GM12878 (cell line): ENCODE results near the gene CAPN9. TPM values are rescaled to one million over a fixed set of nuclear protein-coding genes. Genes with fewer than 3 reads are reported as not detected.

Source experiments
- ATAC-seq: fragments of 200-7000 bp; cut with Tn5 transposase; 3 replicates; pipeline ENCODE4 v1.9.1; 2020; ENCODE audit warnings: mild to moderate bottlenecking, moderate library complexity
- BruUV-seq: library from RNA; stranded (reverse); fragments of 400-500 nt; replicated peaks from 2 replicates; lab custom pipeline; 2021; lab: Mats Ljungman, UMichigan
- CTCF ChIA-PET: fragments of 300-600 bp; sonication (Branson Sonifier 250); formaldehyde crosslinking; extraction: SDS; loops from one replicate; lab custom pipeline; 2021; ENCODE audit warnings: inconsistent platforms; lab: Yijun Ruan, JAX
- POLR2A ChIA-PET: fragments of 350-600 bp; formaldehyde crosslinking; extraction: SDS; loops from one replicate; lab custom pipeline; 2021; ENCODE audit warnings: inconsistent platforms; lab: Charles Lee
- RAD21 ChIA-PET: fragments of 300-600 bp; sonication (Branson Sonifier 250); formaldehyde crosslinking; loops from one replicate; lab custom pipeline; 2023; ENCODE audit warnings: antibody characterized with exemption; ENCODE audit not compliant: unreplicated experiment; lab: Charles Lee
- SMC1A ChIA-PET: fragments of 300-600 bp; sonication (Branson Sonifier 250); formaldehyde crosslinking; loops from one replicate; lab custom pipeline; 2023; ENCODE audit not compliant: unreplicated experiment, uncharacterized antibody; lab: Charles Lee
- DNase-seq: peaks from one replicate; pipeline ENCODE4 v3.0.0-alpha.2; 2011; ENCODE audit warnings: low read depth, low spot score
- FAIRE-seq: peaks from 3 replicates; lab custom pipeline; 2011; peaks lifted over from hg19 to GRCh38; lab: Jason Lieb, UNC
- H2AFZ ChIP-seq: 2 replicates; pipeline ENCODE4 v1.6.0; 2011; ENCODE audit warnings: low read depth, low read length, control low read depth; ENCODE audit not compliant: control insufficient read depth
- H3K27ac ChIP-seq: 2 replicates; pipeline ENCODE4 v1.5.1; 2011; ENCODE audit warnings: control low read depth; ENCODE audit not compliant: control insufficient read depth, insufficient read depth
- H3K27me3 ChIP-seq, 2 experiments: replicated peaks in 1 of 2; 2 replicates each; pipeline versions ENCODE4 v1.6.0 to v1.6.1; 2011; ENCODE audit warnings: low read length in 1 of 2; ENCODE audit not compliant: control insufficient read depth in 2 of 2, insufficient read depth in 2 of 2
- H3K36me3 ChIP-seq, 2 experiments: 2 replicates each; pipeline ENCODE4 v1.5.1; 2011; ENCODE audit warnings: low read length in 1 of 2; ENCODE audit not compliant: control insufficient read depth in 2 of 2, insufficient read depth in 2 of 2
- H3K4me1 ChIP-seq: 2 replicates; pipeline ENCODE4 v1.6.1; 2011; ENCODE audit warnings: mild to moderate bottlenecking, low read length, moderate library complexity, mixed read lengths; ENCODE audit not compliant: control insufficient read depth, insufficient read depth
- H3K4me2 ChIP-seq: 2 replicates; pipeline ENCODE4 v1.6.0; 2011; ENCODE audit warnings: control low read depth; ENCODE audit not compliant: control insufficient read depth, insufficient read depth
- H3K4me3 ChIP-seq: fragments of 200-600 bp; sonication (generic); 2 replicates; pipeline ENCODE4 v1.5.1; 2016
- H3K79me2 ChIP-seq: 2 replicates; pipeline ENCODE4 v1.6.0; 2011; ENCODE audit warnings: low read length; ENCODE audit not compliant: control insufficient read depth, insufficient read depth
- H3K9ac ChIP-seq: 2 replicates; pipeline ENCODE4 v1.8.0; 2011; ENCODE audit warnings: low read length, control low read depth, mixed read lengths; ENCODE audit not compliant: control insufficient read depth, insufficient read depth
- H3K9me3 ChIP-seq: replicated peaks from 3 replicates; pipeline ENCODE4 v1.5.1; 2011; ENCODE audit warnings: mild to moderate bottlenecking, low read length; ENCODE audit not compliant: control insufficient read depth, insufficient read depth
- H4K20me1 ChIP-seq: 2 replicates; pipeline ENCODE4 v1.6.0; 2011; ENCODE audit not compliant: control insufficient read depth, insufficient read depth
- ATF7 ChIP-seq: fragments of 450-650 bp; IDR thresholded peaks from 2 replicates; pipeline ENCODE4 v1.6.1; 2016; ENCODE audit warnings: low read depth, mild to moderate bottlenecking
- BRCA1 ChIP-seq: IDR thresholded peaks from 2 replicates; pipeline ENCODE4 v1.6.1; 2011; ENCODE audit warnings: low read depth, low read length, improper control_type of control experiment
- ESRRA ChIP-seq: IDR thresholded peaks from 2 replicates; pipeline ENCODE4 v1.6.1; 2012; ENCODE audit warnings: mild to moderate bottlenecking, low read length, improper control_type of control experiment
- HDAC2 ChIP-seq: fragments of 200-600 bp; sonication (generic); IDR thresholded peaks from 2 replicates; pipeline ENCODE4 v1.6.1; 2017
- IKZF2 ChIP-seq, 2 experiments: fragments of 450-650 bp; IDR thresholded peaks; 2 replicates each; pipeline ENCODE4 v1.6.1; 2017; ENCODE audit warnings: mild to moderate bottlenecking in 2 of 2, moderate library complexity in 2 of 2
- KLF5 ChIP-seq: fragments of 450-650 bp; IDR thresholded peaks from 2 replicates; pipeline ENCODE4 v1.6.1; 2014; ENCODE audit warnings: mild to moderate bottlenecking; ENCODE audit not compliant: partially characterized antibody
- NRF1 ChIP-seq: conservative IDR thresholded peaks from 2 replicates; pipeline ENCODE4 v1.6.1; 2011; ENCODE audit warnings: mild to moderate bottlenecking, low read depth, low read length, improper control_type of control experiment
- PAX8 ChIP-seq: fragments of 450-650 bp; IDR thresholded peaks from 2 replicates; pipeline ENCODE4 v1.6.1; 2017; ENCODE audit warnings: mild to moderate bottlenecking, moderate library complexity
- RUNX3 ChIP-seq: IDR thresholded peaks from 2 replicates; pipeline ENCODE4 v1.6.1; 2012; ENCODE audit warnings: low read length, inconsistent platforms
- SMAD5 ChIP-seq: IDR thresholded peaks from 2 replicates; pipeline ENCODE4 v1.6.1; 2016; ENCODE audit warnings: antibody characterized with exemption, low read depth
- SPI1 ChIP-seq: IDR thresholded peaks from 2 replicates; pipeline ENCODE4 v1.6.1; 2011; ENCODE audit warnings: low read depth, mild to moderate bottlenecking, low read length, moderate library complexity, borderline replicate concordance; ENCODE audit not compliant: insufficient read depth
- TARDBP ChIP-seq: IDR thresholded peaks from 2 replicates; pipeline ENCODE4 v1.6.1; 2016; ENCODE audit warnings: borderline replicate concordance
- TCF7 ChIP-seq: IDR thresholded peaks from 2 replicates; pipeline ENCODE4 v1.6.1; 2014; ENCODE audit warnings: antibody characterized with exemption, borderline replicate concordance
- WGBS: methylation state at CpG from one replicate; pipeline ENCODE4 v1.1.6; 2016; ENCODE audit warnings: low lambda C conversion rate; ENCODE audit not compliant: insufficient replicate concordance, insufficient coverage; ENCODE audit errors: missing lambda C conversion rate; 5-methylcytosine and 5-hydroxymethylcytosine counted together
- in situ Hi-C: fragments of 300-500 bp; cut with MboI; formaldehyde crosslinking; loops from 9 replicates; pipeline ENCODE4 v1.14.3; 2018; ENCODE audit warnings: mixed read lengths
- intact Hi-C: fragments of 100-400 bp; cut with micrococcal nuclease; formaldehyde crosslinking; loops from one replicate; pipeline ENCODE4 v1.14.2; 2022; ENCODE audit not compliant: unreplicated experiment
- polyA plus RNA-seq, 11 experiments: library from polyadenylated mRNA; depleted of rRNA in 4 of 11; unstranded in 6 of 11; stranded (reverse) in 5 of 11; fragments of >200 nt; fragmentation: Nextera tagmentation in 4 of 11; fragmentation: Illumina TruSeq in 1 of 11; extraction: Ambion mirVana in 4 of 11; extraction: Trizol in 1 of 11; gene quantifications; 1 replicate in 1 of 11; 2 replicates in 10 of 11; pipeline versions ENCODE4 v1.2.1 to v1.2.3, GENCODE V29; 2011 to 2016; ENCODE audit warnings: inconsistent platforms in 2 of 11, missing spikeins in 2 of 11, low read depth in 1 of 11
- total RNA-seq, 4 experiments: library from RNA; depleted of rRNA in 3 of 4; stranded (reverse); fragments of >200 nt in 3 of 4; fragmentation: Illumina TruSeq in 1 of 4; extraction: Trizol in 1 of 4; gene quantifications; 2 replicates each; pipeline versions ENCODE4 v1.2.1 to v1.2.3, GENCODE V29; 2013 to 2021
- TF ChIP-seq, protein P1 (sequence below): IDR thresholded peaks from 2 replicates; pipeline ENCODE4 v1.6.1; 2011; ENCODE audit warnings: mild to moderate bottlenecking, low read depth, low read length, moderate library complexity; ENCODE audit not compliant: insufficient replicate concordance
- TF ChIP-seq, protein P2 (sequence below): fragments of 450-650 bp; IDR thresholded peaks from 2 replicates; pipeline ENCODE4 v1.6.1; 2016; ENCODE audit warnings: mild to moderate bottlenecking

The CAPN9 gene
- total and polyA plus RNA-seq, 10 of the 15 experiments (the other 5 are each of a cell fraction or from before 2014, with no cell fraction given): not detected

- Histone ChIP-seq H2AFZ (no peak overlapping the region), H3K27me3 (no peaks in the 10 kb centered on the region; a peak in 1 of 4 replicates), H3K4me3 (no peak overlapping the region), H3K9ac (no peak overlapping the region), H3K27ac (no peak overlapping the region), H3K4me1 (no peaks in the 10 kb centered on the region), H3K79me2 (no peaks in the 10 kb centered on the region), H3K36me3 (no peaks in the 10 kb centered on the region), H4K20me1 (no peaks in the 10 kb centered on the region), H3K9me3 (no peaks in the 10 kb centered on the region), H3K4me2 (no peak overlapping the region)
- no TSS peak for BruUV-seq
- ATAC-seq: no peak
- RAD21 ChIA-PET: no interaction called here
- no peak for DNase-seq
- in situ Hi-C loops: no loop called here
- WGBS: 4% methylated on average over 5 of the region's 5 CpGs
- TF ChIP-seq ESRRA (no peak), IKZF2 (IDR thresholded peaks at IDR 0.05) (no peak), SMAD5 (no peak), TCF7 (no peak), HDAC2 (no peak), BRCA1 (no peak), ATF7 (no peak), RUNX3 (no peak), SPI1 (no peak), TARDBP (no peak), KLF5 (no peak), NRF1 (no peak), PAX8 (no peak)
- TF ChIP-seq, protein P1, sequence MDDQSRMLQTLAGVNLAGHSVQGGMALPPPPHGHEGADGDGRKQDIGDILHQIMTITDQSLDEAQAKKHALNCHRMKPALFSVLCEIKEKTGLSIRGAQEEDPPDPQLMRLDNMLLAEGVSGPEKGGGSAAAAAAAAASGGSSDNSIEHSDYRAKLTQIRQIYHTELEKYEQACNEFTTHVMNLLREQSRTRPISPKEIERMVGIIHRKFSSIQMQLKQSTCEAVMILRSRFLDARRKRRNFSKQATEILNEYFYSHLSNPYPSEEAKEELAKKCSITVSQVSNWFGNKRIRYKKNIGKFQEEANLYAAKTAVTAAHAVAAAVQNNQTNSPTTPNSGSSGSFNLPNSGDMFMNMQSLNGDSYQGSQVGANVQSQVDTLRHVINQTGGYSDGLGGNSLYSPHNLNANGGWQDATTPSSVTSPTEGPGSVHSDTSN: no peak
- TF ChIP-seq, protein P2, sequence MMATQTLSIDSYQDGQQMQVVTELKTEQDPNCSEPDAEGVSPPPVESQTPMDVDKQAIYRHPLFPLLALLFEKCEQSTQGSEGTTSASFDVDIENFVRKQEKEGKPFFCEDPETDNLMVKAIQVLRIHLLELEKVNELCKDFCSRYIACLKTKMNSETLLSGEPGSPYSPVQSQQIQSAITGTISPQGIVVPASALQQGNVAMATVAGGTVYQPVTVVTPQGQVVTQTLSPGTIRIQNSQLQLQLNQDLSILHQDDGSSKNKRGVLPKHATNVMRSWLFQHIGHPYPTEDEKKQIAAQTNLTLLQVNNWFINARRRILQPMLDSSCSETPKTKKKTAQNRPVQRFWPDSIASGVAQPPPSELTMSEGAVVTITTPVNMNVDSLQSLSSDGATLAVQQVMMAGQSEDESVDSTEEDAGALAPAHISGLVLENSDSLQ: no peak
- SMC1A ChIA-PET: no interaction called here
- CTCF ChIA-PET: no interaction called here
- no peak for FAIRE-seq
- POLR2A ChIA-PET: no interaction called here
- intact Hi-C loops: loop anchor here (10.0 kb wide), 1 partner anchor 303 kb away; no protein-coding TSS in a partner anchor
These were observed 44.9 kb downstream of the CAPN9 start for GRCh38 chr1:230791986-230792564.
